HG03354 (cell line): Measurements from ENCODE around the gene LRGUK.
"Not testable (repeated sequence)": the region's sequence is repeated elsewhere in the genome, so short reads cannot be mapped to it uniquely, and the experiment has no call there.

Source experiments
- ATAC-seq: cut with Tn5 transposase; IDR thresholded peaks from one replicate; pipeline ENCODE4 v1.9.1; 2021; ENCODE audit warnings: mild to moderate bottlenecking; ENCODE audit not compliant: unreplicated experiment, poor library complexity, severe bottlenecking

LRGUK gene

DNA sequence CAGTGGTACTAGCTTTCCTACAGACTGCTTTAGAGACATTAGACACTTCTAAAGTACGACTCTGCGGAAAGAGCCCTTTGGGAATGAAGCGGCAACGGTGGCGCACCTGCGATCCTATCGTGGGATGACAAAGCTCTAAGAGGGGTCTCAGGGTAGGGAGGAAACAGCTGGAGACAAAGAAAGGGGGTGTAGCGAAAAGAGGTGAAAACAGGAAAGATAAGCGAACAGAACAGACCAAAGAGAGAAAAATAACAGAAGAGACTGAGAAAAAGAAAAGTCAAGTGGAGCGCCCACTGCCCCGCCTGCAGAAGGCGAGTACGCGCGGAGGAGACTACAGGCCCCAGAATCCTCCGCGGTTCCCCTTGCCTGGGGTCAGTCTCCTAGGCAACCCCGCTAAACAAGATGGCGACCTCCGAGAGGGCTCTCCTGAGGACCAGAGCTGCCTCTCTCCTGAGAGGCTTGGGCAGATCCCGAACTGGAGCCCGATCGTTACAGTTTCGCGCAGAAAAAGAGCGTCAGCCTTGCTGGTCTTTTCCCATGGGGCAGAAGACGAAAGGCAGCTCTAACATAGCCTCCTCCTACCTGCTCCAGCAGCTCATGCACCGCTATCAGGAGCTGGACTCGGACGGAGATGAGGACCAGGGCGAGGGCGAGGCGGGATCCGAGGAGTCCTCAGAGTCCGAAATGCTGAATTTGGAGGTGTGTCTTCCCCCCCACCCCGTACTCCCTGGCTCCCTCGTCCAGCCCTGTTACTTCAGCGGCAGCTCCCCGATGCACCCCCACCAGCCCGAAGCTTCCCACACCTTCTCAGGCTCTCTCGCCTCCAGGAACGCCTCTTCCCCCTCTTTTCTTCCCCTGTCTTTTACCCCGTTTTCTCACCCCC lies at the start of gene LRGUK:
Gene LRGUK (plus strand): TSS at position 375 of the 883 bp plus-strand sequence. CDS start 28 bp downstream, at position 403.
- ATAC-seq = peak; percentile 100

DNA sequence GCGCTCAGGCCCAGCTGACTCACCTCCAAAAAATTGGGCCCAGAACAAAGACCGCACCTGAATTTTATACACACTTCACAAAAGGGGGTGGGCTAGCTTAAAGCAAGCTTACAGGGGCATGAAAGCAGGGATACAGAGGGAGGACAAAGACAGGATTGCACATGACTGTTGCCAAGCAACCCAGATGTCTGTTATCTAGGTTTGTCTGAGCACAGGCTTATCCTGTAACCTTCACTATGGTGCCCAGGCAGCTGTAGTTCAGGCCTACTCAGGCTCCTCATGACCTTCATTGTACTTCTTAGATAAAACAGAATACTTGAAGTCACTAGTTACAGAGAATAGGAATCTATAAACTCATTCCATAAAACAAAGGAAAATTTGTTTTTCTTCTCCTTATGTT lies 49.6 kb upstream of the LRGUK start:
- ATAC-seq = not testable (repeated sequence)

DNA sequence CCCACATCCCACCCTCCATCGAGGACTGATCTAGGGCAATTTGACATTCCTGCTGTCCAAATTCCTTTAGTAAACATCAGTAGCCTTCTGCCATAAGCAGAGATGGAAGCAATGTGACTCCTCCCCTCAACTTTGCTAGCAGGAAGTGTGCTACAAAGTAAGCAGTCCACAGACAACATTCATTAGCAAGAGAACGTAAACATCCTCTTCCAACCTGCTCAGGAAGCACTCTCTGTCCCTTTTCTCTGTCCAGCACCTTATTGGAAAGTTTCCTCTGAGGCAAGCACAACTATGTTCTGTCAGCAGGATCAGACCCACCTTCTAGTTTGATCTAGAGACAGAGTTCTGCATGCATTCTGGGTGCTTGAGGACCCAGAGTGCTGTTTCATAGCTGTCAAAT lies 48.1 kb upstream of the LRGUK start:
- no peak for ATAC-seq

DNA sequence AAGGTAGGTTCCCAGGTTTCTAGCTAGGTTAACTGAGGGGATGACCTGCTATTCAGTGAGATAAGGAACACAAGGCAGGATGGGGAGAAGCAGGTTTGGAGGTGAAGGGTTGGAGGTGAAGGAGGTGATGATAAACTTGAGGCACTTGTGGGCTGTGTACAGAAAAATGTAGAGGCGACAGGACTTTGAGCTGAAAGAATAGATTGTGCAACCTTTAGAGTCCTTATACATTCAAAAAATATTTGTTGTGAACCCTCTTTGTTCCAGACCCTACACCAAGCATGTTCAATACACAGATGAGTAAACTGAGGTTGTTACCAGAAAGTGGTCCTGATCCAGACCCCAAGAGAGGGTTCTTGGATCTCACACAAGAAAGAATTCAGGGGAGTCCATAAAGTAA lies 45.4 kb upstream of the LRGUK start:
- ATAC-seq = no peak

- ATAC-seq = no peak
Observed at GRCh38 chr7:134083766-134084487, 43.2 kb upstream of the LRGUK start.

DNA sequence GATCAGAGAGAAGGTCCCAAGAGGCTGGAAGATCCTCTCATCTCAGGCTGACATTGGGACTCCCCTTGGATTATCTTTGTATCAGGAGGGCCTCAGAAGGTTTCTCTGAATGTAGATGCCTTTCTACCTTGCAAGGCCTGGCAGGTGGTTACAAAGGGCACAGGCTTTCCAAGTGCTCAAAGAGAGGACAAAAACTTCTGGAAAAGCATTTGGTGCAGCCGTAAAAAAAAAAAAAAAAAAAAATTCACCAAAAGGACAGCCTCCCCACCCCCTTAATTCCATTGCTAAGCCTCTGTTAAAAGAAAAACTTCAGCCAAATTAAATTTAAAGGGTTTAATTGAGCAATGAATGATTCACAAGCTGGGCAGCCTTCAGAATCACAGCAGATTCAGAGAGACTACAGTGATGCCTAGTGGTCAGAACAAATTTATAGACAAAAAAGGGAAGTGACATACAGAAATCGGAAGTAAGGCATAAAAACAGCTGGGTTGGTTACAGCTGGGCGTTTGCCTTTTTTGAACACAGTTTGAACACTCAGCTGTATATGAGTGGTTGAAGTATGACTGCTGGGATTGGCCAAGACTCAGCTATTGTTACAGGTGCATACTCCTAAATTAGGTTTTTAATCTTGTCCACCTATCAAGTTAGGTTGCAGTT lies 42.5 kb upstream of the LRGUK start:
- ATAC-seq = peak; percentile 80

DNA sequence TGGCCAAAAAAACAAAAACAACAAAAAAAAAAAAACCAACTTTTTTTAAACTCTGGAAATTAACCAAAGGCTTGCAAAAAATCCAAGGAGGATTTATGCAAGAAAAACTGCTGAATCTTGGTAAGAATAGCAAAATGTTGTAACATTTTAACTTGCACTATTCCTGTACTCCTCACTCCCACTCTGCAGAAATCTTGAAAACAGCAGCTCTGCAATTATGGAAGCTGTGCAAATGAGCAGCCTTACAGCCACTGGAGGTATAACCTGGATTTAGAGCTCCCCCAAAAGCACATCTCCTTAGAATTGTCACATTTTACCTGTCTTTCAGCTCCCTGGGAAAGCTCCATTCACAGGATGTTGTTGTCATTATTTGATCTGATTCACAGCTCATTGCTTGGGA lies 41.8 kb upstream of the LRGUK start:
- ATAC-seq = no peak

- ATAC-seq = no peak
Observed at GRCh38 chr7:134086998-134087735, 40.0 kb upstream of the LRGUK start.

- ATAC-seq = no peak
Observed at GRCh38 chr7:134088199-134088598, 38.9 kb upstream of the LRGUK start.

DNA sequence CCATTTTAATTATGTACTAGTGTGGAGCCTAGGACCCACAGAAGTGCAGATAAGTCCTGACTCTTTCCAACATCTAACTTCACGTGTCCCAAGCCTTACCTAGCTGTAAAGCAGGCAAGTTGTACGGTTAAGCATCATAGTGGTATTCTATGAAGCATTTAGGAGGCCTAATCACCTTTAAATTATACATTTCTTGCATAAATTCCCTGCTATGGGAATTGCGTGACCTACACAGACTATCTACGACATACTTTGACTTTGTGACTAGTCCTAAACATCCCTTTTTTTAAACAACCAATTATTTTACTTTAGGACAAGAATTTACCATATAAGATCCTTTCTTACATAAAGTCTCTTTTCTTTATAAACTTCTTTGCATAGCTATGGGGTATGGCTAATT lies 37.7 kb upstream of the LRGUK start:
- no peak for ATAC-seq

- ATAC-seq = no peak
Observed at GRCh38 chr7:134098072-134098471, 29.1 kb upstream of the LRGUK start.

DNA sequence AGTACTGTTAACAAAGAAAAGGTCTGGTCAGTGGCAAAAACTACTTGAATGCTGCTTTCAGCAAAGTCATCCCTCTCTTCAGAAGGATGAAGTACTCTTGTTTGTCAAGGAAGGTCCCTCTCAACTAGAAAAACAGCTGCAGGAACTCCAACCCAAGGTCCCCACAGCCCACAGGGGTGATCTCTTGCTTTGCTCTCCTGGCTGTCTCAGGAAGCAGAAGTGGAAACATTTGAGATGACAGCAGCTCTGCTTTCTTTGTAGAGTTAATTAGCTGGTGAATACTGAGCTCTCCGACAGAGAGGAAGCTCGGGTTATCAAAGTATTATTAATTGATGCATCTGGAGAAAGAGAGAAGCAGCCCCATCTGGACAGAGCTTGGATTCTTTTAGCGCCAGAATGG lies 25.4 kb upstream of the LRGUK start:
- ATAC-seq = no peak

DNA sequence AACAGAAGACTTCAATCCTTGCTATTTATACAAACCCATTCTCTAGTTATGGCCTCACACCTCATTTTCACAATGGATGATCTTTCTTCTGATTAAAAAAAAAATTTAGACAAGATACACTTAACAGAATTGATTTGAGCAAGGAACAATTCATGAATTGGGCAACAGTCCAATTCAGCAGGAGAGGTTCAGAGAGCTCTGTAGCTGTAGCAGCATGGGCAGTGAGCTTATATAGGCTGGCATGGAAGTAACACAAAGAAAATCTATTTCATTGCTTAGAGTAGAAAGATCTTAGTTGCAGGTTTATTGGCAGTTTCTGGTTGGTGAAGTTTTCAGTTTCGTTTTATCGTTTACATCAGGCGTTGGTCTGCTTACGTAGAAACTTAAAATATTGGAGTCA lies 23.0 kb upstream of the LRGUK start:
- no peak for ATAC-seq

DNA sequence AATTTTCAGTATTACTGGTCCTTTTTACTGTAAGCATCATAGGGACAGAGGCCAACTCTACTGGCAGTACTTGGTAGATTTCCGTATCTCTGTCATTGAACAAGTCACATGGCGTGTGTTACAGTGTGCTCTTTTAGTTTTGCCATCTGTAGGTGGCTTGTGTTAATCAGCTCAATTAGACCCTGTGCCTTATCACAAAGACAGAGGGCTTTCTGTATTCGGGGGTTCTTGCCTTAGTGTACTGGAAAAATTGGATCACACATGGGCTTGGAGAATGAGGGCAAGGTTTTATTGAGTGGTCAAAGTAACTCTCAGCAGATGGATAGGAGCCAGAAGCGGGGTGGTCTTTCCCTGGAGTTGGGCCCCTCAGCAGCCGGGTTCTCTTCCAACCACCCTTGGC lies 21.3 kb upstream of the LRGUK start:
- ATAC-seq = no peak

- no peak for ATAC-seq
Observed at GRCh38 chr7:134108802-134109201, 18.3 kb upstream of the LRGUK start.

GRCh38 chr7:134113655-134114054 lies 13.5 kb upstream of the LRGUK start:
- ATAC-seq = no peak

DNA sequence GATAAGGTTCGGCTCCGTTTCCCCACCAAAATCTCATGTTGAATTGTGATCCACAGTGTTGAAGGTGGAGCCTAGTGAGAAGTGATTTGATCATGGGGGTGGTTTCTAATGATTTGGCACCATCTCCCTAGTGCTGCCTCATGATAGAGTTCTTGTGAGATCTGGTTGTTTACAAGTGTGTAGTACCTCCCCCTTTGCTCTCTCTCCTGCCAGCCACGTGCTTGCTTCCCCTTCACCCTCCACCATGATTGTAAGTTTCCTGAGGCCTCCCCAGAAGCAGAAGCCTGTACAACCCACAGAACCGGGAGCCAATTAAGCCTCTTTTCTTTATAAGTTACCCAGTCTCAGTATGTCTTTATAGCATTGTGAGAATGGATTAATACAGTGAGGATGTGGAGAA lies 12.1 kb upstream of the LRGUK start:
- no peak for ATAC-seq

GRCh38 chr7:134120405-134120804 lies 6.7 kb upstream of the LRGUK start:
- no peak for ATAC-seq

- ATAC-seq = no peak
Observed at GRCh38 chr7:134121632-134122139, 5.5 kb upstream of the LRGUK start.

- no peak for ATAC-seq
Observed at GRCh38 chr7:134122980-134123379, 4.2 kb upstream of the LRGUK start.
